ENCODE measurements around the gene BNIP3.

DNA sequence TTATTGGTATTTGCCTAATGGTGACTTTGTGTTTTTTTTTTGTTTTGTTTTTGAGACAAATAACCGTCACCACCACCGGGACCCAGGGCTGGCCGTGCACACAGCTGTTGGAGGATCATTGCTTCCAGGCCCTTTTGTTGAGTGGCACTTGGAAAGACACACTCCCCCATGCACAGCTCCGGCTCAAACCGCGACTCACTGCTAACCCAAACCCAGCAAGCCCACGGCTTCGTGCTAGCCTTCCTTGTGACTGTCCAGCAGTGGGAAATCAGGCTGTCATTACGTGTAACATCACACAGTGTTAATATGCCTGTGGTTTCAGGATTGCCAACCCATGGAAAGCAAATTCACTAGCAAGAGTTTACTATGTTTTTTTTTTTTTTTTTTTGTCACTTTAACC, 17.4 kb downstream of the BNIP3 start:
- TF ChIP-seq, protein P1, sequence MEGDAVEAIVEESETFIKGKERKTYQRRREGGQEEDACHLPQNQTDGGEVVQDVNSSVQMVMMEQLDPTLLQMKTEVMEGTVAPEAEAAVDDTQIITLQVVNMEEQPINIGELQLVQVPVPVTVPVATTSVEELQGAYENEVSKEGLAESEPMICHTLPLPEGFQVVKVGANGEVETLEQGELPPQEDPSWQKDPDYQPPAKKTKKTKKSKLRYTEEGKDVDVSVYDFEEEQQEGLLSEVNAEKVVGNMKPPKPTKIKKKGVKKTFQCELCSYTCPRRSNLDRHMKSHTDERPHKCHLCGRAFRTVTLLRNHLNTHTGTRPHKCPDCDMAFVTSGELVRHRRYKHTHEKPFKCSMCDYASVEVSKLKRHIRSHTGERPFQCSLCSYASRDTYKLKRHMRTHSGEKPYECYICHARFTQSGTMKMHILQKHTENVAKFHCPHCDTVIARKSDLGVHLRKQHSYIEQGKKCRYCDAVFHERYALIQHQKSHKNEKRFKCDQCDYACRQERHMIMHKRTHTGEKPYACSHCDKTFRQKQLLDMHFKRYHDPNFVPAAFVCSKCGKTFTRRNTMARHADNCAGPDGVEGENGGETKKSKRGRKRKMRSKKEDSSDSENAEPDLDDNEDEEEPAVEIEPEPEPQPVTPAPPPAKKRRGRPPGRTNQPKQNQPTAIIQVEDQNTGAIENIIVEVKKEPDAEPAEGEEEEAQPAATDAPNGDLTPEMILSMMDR (IDR thresholded peaks at IDR 0.05 in 4 of 5, conservative IDR thresholded peaks at IDR 0.05 in 1 of 5): no peak
- TF ChIP-seq POLR2A (IDR thresholded peaks at IDR 0.05): no peak
